ENCODE results near the gene PHF10. TPM values are rescaled to one million over a fixed set of nuclear protein-coding genes. Genes with fewer than 3 reads are reported as not detected.
A peak's percentile ranks its signal among the peaks of the same experiment; 100 is the strongest.

The PHF10 gene
- total RNA-seq, 1 experiment from 2014 or later = 47.8 TPM

- CTCF ChIA-PET = no interaction called here
- no peak for DNase-seq
- H3K4me3 Mint-ChIP-seq (ENCODE audit: low read depth, unreplicated experiment) = no peak overlapping the region
- no peaks in the 10 kb centered on the region for H3K4me1 Mint-ChIP-seq (ENCODE audit: low read depth, unreplicated experiment)
- BruUV-seq (replicated peaks) = no TSS peak
- peaks cover 41% of the 10 kb centered on the region for H3K36me3 Mint-ChIP-seq (ENCODE audit: insufficient read depth, unreplicated experiment)
- no peaks in the 10 kb centered on the region for H3K9me3 Mint-ChIP-seq (ENCODE audit: low read depth, unreplicated experiment)
- TF ChIP-seq, protein P1, sequence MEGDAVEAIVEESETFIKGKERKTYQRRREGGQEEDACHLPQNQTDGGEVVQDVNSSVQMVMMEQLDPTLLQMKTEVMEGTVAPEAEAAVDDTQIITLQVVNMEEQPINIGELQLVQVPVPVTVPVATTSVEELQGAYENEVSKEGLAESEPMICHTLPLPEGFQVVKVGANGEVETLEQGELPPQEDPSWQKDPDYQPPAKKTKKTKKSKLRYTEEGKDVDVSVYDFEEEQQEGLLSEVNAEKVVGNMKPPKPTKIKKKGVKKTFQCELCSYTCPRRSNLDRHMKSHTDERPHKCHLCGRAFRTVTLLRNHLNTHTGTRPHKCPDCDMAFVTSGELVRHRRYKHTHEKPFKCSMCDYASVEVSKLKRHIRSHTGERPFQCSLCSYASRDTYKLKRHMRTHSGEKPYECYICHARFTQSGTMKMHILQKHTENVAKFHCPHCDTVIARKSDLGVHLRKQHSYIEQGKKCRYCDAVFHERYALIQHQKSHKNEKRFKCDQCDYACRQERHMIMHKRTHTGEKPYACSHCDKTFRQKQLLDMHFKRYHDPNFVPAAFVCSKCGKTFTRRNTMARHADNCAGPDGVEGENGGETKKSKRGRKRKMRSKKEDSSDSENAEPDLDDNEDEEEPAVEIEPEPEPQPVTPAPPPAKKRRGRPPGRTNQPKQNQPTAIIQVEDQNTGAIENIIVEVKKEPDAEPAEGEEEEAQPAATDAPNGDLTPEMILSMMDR (IDR thresholded peaks at IDR 0.05; ENCODE audit: unreplicated experiment) = no peak
- H3K27ac Mint-ChIP-seq (ENCODE audit: unreplicated experiment) = no peak overlapping the region
- intact Hi-C loops (cut with micrococcal nuclease; ENCODE audit: unreplicated experiment) = no loop called here
- H3K27me3 Mint-ChIP-seq (ENCODE audit: unreplicated experiment) = no peaks in the 10 kb centered on the region
Observed at GRCh38 chr6:169660751-169661390, 63.4 kb downstream of the PHF10 start.

- BruUV-seq (replicated peaks) = no TSS peak
Observed at GRCh38 chr6:169659820-169660610, 64.3 kb downstream of the PHF10 start.

GRCh38 chr6:169657284-169657610 is 67.1 kb downstream of the PHF10 start:
- Mint-ChIP-seq H3K4me1 (ENCODE audit: low read depth, unreplicated experiment) (no peaks in the 10 kb centered on the region), H3K27ac (ENCODE audit: unreplicated experiment) (no peak overlapping the region), H3K27me3 (ENCODE audit: unreplicated experiment) (no peaks in the 10 kb centered on the region), H3K4me3 (ENCODE audit: low read depth, unreplicated experiment) (no peak overlapping the region), H3K9me3 (ENCODE audit: low read depth, unreplicated experiment) (no peaks in the 10 kb centered on the region), H3K36me3 (ENCODE audit: insufficient read depth, unreplicated experiment) (peaks cover 42% of the 10 kb centered on the region)
- TF ChIP-seq, protein P1 (IDR thresholded peaks at IDR 0.05; ENCODE audit: unreplicated experiment) = no peak
- CTCF ChIA-PET = no interaction called here
- DNase-seq = no peak
- no TSS peak for BruUV-seq (replicated peaks)
- intact Hi-C loops (cut with micrococcal nuclease; ENCODE audit: unreplicated experiment) = no loop called here

More at GRCh38 chr6:169659820-169660610, 64.3 kb downstream of the PHF10 start:
- Mint-ChIP-seq H3K9me3 (ENCODE audit: low read depth, unreplicated experiment) (no peaks in the 10 kb centered on the region), H3K4me1 (ENCODE audit: low read depth, unreplicated experiment) (no peaks in the 10 kb centered on the region), H3K36me3 (ENCODE audit: insufficient read depth, unreplicated experiment) (peaks cover 45% of the 10 kb centered on the region), H3K27ac (ENCODE audit: unreplicated experiment) (peak overlapping the region; percentile 44), H3K4me3 (ENCODE audit: low read depth, unreplicated experiment) (no peak overlapping the region), H3K27me3 (ENCODE audit: unreplicated experiment) (no peaks in the 10 kb centered on the region)
- CTCF ChIA-PET = no interaction called here
- TF ChIP-seq, protein P1 (IDR thresholded peaks at IDR 0.05; ENCODE audit: unreplicated experiment) = no peak
- DNase-seq = no peak
- intact Hi-C loops (cut with micrococcal nuclease; ENCODE audit: unreplicated experiment) = no loop called here

GRCh38 chr6:169656546-169657283 is 67.6 kb downstream of the PHF10 start:
- no peak for DNase-seq
- Mint-ChIP-seq H3K27ac (ENCODE audit: unreplicated experiment) (no peak overlapping the region), H3K9me3 (ENCODE audit: low read depth, unreplicated experiment) (no peaks in the 10 kb centered on the region), H3K4me1 (ENCODE audit: low read depth, unreplicated experiment) (no peaks in the 10 kb centered on the region), H3K27me3 (ENCODE audit: unreplicated experiment) (no peaks in the 10 kb centered on the region), H3K36me3 (ENCODE audit: insufficient read depth, unreplicated experiment) (peaks cover 42% of the 10 kb centered on the region), H3K4me3 (ENCODE audit: low read depth, unreplicated experiment) (no peak overlapping the region)
- BruUV-seq (replicated peaks) = no TSS peak
- intact Hi-C loops (cut with micrococcal nuclease; ENCODE audit: unreplicated experiment) = no loop called here
- TF ChIP-seq, protein P1 (IDR thresholded peaks at IDR 0.05; ENCODE audit: unreplicated experiment) = no peak
- CTCF ChIA-PET = no interaction called here
